ENCODE results near the gene ANO1.

The ANO1 gene

DNA sequence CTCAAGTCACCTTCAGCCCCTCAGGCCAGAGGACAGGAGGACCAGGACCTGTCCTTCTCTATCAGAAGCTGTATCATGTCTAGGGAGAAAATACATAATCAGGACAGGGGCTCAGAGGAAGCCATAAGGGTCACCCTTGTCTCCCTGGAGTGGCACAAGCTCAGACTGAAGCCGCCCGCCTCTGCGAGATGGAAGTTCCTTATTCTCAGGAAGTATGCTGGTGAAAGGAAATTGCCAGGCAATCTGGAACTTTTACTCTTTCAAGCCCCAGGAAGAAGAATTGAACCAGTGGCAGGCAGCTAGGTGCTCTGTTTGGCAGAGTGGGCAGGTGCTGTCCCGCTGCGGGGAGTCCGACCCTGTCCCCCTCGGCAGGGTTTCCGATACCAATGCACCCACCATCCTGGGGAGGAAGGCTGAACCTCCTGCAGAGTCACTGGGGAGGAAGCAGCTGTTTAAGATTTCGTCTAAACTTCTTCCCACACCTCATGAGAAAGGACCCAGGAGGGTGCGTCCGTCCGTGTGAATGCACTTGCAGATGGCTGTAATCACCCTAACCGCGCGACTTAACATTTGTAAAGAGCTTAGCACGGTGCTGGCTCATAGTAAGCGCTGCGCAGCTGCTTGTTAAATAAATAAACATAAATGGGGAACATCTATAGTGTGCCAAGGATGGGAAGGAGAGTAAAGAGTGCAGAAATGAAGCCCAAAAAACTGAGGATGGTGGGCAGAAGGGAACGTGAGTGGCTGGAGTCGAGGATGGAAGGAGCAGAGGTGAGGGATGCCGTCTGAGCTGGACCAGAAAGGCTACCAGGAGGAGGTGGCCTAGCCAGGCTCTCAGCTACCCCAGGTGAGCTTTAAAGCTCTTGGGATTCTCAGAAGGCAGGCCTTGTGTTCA, 5.0 kb upstream of the ANO1 start:
- DNase-seq (ENCODE audit: low read depth in 2 of 2) = no peak

DNA sequence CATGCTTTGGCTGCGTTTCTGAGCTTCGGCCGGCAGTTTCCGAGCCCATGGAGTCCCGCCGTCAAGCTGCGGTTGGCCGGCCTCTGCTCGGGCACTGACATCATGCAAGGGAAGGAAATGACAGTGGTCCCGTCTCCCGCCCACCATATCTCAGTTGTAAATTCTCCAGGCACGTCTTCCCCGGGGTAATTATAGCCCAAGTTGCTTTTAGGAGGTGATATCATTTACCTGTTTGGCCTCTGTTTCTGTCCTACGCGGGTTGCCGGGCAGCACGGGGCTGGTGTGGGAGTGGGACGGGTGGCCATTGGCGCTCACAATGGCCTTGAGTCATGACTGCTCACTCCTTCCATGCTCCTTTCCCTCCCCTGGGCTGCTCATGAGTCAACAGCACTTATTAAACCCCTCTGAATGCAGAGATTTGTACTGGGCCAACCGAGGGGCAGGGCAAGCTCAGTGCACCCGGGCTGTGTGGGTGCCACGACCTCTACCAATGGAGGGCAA, 4.2 kb upstream of the ANO1 start:
- no peak for DNase-seq (ENCODE audit: low read depth in 2 of 2)

DNA sequence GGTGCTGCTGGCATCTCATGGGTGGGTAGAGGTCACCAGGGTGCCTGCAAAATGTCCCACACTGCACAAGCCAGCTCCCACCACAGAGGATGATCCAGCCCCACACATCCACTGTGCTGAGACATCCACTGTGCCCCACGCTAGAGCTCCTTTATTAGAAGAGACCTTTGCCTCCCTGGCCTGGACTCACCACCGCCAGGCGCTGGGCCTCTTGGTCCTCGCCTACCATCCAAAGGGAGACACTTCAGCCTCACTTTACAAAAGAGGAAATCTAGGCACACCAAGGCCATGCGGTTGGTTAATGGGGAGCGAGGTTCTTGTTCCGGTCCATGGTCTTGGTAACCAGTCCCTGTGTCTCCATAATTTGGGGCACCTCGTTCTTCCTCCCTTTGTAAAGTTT, 3.4 kb upstream of the ANO1 start:
- no peak for DNase-seq (ENCODE audit: low read depth in 2 of 2)

DNA sequence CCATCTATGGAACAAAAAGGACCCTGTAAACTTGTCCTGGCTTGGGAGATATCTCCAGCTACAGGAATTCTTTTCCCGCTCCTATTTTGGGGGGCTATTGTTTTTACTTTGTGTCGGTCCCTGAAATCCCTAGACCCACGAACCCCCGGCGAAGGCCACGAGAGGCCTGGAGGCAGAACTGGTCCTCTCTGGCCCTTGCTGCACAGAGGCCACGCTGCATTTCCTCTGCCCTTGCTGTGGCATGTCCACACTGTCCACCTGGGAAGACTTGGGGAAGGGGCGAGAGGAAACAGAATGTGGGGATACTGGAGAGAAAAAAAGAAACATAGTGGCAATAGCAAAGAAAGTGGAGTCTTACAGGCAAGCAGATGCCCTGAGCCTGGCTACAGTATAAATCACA, 2.3 kb upstream of the ANO1 start:
- DNase-seq (ENCODE audit: low read depth in 2 of 2) = no peak

DNA sequence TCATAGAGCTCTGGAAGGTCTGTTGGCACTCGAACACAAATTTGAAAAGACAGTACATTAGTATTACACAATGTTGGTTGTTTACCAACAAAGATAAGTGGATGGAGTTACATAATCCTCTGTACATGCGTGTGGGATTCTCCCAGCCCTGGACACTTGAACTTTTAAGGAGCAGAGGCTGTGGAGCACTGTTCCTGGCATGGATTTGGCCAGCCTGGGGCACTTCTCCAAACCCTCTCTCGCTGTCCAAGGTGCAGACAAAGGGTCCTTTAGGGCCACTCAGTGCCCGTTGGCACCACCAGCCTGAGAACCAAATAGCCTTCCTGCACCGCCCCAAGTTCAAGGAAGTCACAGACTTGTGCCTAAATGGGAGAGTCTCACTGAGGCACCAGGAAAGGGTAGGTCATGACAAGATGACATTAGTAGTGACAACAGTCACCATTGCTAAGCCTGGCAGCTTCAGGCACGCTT, 1.6 kb upstream of the ANO1 start:
- no peak for DNase-seq (ENCODE audit: low read depth in 2 of 2)

DNA sequence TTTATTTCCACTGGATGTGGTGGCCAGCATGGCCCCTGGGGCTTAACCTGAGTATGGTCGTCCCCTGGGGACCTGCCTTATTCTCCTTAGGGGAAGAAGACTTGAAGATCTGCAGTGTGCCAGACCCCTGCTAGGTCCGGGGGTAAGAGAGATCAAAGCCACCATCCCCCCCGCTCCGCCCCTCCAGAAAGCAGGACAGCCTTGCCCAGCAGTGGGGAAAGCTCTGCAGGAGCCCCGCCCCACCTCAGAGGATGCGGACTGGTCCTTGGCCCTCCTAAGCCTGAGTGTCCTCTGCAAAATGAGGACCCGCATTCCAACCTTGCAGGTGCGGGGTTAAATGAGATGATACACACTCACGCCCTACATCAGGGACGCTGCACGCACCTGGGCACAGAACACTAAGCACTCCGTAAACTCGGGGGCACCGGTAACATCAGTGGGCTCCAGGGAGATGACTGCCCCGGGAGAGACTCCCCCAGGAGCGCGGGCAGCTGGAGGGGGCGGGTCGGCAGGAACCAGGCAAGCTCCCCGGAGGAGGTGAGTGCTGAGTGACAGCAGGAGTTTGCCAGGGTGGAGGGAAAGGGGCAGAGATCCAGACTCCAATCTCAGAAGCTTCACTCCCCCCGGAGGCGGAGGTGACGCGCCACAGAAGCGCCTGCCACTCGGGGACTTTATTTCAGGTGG, 564 bp upstream of the ANO1 start:
- no peak for DNase-seq (ENCODE audit: low read depth in 2 of 2)

DNA sequence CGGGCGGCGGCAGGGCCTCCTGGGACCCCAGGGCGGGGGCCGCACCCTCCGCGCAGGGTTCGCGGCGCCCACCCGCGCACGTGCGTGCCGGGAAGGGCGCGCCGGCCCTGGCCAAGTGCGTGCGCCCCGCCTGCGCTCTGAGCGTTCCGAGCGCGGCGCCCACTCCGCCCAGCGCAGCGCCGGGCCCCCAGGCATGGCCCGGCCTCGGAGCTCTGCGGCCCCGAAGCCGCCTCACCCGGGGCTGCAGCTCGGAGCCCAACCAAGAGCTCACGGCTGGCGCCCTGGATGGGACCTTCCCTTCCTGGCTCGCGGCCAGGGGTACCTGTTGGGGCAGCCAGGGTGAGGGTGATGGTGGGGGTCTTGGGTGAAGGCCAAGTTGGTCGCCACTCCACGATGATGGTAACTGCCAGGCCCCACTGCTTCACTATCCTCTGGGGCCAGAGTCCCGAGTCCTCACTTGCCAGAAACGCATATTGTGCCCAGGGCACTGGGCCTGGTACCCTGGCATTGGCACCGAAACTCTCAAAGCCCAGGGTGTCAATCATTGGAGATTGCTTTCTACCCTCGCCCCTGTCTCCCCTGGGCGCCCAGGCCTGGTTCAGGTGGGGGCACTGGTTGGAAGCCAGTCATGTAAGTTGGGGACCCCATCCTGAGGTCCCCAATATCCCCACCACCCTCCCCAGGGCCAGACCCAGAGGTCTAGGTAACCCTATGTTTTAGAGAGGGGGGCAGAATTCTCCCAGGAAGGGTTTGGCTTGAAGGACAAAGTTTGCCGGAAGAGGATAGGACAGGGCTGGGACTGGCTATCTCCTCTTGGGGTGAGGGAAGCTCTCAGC, 882 bp downstream of the ANO1 start:
- DNase-seq (ENCODE audit: low read depth in 2 of 2) = no peak

DNA sequence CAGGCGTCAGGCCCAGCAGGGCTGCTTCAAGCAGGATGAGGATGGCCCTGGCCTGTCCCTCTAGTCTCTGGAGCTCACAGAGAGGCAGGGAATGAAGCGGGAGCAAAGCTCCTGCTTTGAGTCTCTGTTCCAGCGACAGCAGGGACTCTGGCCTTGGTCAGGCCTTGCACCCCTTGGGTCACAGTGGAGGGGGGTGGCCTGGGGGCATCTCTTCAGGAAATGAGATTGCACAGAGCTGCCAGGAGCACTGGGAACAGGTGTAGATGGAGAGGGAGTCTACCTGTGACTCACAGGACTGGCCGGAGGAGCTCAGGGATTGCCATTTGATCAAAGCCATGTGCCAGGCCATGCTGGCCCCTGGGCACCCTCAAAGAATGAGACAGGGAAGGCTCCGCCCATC, 1.6 kb downstream of the ANO1 start:
- no peak for DNase-seq (ENCODE audit: low read depth in 2 of 2)

DNA sequence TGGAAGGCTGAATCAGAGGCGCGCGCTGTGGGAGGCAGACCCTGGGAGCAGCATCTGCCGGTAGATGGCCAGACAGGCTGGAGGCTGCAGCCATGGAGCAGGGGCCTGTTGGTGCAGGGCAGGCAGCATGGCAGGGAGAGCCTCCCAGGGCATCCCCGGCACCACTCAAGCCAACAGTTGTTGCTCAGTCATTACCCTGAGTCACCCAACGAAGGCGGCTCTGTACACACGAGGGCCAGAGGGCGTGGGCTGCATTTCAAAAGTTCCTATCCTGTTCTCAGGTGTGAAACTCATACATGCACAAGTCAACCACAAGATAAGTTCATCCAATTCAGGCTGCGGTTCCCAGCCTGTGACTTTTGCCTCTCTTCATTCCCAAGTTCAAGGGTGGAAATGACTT, 2.6 kb downstream of the ANO1 start:
- DNase-seq (ENCODE audit: low read depth in 2 of 2) = no peak

DNA sequence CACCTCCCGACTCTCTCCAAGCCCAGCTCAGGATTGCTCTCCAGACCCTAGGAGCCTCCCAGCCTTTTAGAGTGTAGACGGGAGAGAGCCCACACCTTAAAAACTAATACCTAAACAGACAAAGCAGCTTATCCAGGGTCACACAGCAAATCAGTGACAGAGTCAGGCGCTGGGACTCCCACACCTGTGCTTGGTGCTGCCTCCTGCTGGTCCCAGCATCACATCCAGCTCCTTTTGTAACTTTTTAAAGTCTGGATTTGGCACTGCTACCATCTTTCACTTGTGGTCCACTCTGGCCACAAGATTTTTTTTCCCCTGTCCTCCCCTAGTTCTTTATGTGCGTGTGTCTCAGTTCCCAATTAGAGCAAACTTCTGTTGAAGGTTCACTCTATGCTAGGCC, 4.7 kb downstream of the ANO1 start:
- no peak for DNase-seq (ENCODE audit: low read depth in 2 of 2)

DNA sequence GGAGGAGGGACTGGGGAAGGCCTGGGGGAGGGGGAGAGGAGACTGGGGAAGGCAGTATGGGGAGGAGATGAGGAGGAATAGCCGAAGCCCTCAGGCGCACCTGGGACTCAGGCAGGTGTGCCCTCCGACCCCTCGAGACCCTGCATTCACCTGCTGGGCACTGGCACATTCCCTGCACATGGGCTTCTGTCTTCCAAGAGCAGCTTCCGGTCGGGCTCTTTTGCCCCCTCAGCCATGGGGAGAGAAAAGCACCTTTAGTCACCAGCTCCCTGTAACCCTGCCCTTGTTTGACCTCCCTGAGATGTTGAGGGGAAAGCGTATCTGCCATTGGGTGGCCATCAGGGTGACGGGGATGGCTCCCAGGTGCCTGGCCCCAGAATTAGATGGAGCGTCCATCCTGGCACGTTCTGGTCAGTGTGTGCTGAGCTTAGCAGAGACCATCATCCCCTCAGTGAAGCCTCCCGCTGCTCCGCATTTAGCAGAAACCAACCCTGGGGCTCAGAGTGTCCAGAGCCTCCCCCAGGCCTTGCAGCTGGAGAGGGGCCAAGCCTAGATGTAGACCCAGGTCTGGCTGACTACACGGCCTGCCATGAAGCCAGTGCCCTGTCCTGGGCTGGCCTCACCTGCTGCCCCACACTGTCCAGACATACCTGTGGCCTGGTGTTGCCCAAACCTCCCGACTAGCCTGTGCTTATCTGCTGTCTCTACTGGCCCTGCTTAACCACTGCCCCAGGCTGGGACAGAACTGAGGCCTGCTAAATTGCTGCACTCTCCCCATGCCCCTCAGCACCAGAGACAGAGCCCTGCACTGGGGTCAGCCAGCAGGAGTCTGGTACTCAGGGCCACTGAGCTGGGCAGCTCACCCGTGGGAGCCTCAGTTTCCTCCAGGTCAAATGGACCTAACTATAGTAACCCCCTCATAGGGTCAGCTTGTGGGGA, 6.2 kb downstream of the ANO1 start:
- no peak for DNase-seq (ENCODE audit: low read depth in 2 of 2)

DNA sequence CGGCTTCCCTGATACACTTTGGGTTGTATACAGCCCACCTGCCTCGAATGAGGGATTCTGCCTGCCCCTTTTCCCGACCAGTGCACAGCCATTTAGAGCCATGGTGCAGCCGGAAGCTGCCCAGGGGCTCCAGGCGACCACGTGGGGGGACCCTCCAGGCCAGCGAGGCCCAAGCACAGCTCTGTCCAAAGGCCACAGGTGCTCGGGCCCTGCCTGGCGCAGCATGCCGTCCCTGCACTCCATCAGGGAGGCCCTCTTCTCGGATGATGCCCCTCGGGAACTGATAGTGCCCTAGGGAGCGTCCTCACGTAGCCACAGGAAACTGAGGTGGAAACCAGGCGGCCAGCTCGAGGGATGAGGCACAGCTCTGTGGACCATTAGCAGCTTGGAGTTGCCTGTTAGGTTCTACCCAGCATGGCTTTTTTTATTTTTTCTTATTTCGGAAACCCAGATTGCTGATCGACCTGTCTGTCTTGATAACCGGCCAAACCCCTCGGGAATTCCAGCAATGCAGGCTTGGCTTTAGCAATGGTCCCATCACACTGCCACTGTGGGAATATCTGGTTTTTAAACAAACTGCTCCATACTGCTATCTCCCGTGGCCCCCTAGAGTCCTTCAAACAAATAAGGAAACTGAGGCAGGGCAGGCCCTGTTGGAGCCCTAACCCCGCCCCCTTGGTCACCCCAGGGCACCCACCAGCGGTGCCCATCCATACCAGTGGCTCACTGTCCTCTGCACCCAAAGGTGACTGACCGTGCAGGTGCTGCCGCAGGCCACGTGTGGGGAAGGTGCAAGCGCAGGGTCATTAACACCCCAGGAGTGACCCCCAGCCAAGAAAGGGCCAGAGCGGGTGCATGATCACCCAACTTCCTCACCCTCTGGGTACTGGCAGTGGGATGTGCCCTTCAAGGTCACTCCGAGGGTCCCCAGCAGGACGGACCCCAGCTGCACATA, 8.0 kb downstream of the ANO1 start:
- no peak for DNase-seq (ENCODE audit: low read depth in 2 of 2)

DNA sequence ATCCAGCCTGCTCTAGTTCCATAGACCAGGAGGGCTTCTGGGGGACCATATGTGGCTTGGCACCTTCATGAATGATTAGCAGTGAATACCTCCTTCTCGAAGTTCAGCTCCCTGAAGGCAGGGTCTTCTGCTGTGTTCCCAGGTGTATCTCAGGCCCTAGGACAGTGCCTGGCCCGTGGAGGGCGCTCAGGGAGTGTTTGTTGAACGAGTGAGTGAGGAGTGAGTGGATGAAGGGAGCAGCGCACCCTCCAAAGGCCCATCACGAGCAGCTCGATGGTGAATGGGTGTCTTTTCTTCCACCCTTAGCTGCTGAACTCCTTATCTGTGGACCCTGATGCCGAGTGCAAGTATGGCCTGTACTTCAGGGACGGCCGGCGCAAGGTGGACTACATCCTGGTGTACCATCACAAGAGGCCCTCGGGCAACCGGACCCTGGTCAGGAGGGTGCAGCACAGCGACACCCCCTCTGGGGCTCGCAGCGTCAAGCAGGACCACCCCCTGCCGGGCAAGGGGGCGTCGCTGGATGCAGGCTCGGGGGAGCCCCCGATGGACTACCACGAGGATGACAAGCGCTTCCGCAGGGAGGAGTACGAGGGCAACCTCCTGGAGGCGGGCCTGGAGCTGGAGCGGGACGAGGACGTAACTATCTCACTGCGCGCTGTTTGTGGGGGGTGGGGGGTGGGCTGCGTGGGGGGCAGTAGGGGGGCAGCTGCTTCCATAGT, 9.5 kb downstream of the ANO1 start:
- DNase-seq (ENCODE audit: low read depth in 2 of 2) = no peak

DNA sequence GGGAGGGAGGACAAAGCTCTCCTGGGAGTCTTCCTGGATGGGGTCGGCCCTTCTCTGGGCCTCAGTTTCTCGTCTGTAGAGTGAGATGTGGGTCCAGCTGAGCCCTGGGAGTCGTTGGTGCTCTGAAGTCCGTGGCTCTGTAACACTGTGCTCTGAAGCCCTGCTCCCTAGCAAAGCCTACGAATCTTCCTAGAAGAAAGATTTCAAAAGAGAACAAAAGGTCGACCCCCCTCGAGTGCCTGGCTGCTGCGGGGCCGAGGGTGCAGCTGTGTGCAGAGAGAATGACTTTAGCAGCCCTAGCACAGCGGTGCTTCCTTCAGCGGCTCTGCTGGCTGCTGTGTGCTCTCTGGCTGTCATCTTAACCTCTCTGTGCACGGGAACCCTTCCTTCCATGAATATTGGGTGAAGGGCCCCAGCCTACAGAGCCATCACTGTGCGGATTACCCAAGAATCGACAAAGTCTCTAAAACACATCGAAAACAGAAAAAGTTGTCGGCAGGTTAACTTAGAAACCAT, 10.7 kb downstream of the ANO1 start:
- DNase-seq (ENCODE audit: low read depth in 2 of 2) = no peak

DNA sequence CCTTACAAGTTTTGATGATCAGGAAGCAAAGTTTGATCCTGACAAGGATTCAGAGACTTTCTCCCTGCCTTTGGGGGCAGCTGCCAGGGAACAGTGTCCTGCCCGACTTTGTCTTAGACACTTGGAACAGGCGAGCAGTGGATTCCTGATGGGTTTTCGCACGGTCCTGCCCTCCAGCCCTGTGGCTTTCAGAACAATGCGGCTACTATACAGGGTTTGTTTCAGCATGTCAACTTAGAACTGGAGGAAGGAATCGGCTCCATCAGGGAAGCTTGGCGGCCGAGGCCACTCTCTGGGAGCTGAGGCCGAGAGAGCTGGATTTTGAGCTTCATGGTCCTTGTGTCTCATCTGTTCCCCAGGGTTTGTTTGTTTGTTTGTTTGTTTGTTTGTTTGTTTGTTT, 11.5 kb downstream of the ANO1 start:
- DNase-seq (ENCODE audit: low read depth in 2 of 2) = no peak

DNA sequence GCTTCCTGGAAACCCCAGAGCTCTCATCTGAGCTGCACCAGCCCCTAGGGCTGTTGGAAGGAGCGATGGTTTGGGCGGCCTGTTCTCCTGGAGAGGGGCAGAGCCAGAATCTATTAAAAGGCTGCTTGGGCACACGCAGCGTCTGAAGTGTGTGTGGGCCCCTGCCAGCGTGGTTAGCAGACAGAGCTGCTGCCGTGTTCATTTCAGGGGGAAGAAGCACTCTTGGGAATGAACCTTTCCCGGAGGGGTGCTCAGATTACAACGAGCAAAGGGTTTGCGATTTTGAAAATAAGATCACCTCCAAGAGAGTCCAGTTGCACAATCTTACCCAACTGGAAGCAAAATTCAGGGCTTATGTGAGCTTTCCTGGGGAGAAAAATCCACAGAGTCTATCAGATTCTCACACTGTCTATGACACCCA, 12.9 kb downstream of the ANO1 start:
- no peak for DNase-seq (ENCODE audit: low read depth in 2 of 2)

DNA sequence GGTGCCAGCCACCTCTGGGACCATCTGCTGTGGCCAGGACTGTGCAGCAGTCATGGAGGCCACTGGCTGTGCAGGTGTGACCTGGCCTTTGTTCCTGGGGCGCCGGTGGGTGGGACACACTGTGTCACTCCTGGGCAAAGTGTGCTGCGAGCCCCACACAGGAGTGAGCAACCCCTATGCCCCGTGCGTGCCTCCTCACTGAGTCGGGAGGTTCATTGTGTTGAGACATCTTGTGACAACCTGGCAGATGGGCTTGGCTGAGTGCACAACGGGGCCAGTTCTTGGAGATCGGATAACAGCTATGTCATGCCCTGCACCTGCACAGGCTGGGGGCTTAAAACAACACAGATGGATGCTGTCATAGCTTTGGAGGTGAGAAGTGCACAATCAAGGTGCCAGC, 13.5 kb downstream of the ANO1 start:
- no peak for DNase-seq (ENCODE audit: low read depth in 2 of 2)

DNA sequence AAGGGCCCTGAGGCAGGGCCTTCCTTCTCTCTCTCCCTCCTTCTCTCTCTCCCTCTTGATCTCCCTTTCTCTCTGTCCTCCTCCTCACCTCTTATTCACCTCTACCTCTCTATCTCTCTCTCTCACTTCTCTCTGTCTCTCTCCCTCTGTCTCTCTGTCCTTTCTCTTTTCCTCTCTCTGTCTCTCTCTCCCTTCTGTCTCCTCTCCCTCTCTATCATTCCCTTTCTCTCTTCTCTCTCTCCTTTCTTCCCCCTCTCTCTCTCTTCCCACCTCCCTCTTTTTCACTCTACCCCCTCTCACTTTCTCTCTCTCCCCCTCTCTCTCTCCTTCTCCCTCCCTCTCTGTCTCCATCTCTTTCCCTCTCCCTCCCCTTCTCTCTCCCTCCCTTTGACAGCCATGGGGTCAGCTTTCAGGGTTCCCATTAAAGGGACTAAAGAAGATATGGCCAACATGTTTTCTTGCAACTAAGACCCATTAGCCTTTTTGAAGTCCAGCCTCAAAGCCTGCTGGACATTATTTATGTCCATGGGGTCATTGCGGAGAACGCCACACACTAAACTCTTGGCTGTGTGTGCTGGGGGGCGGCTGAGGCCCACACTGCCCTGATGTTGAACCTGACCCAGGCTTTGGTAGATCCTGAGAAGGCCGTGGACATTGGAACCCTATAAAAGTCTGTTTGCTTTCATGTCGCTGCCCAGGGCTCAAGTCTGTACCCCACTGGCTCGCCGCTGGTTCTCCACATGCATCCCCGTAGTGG, 15.0 kb downstream of the ANO1 start:
- DNase-seq (ENCODE audit: low read depth in 2 of 2) = no peak
